C4-2B (cell line): ENCODE data around the gene LYRM4.
"Not testable (repeated sequence)": the region's sequence is repeated elsewhere in the genome, so short reads cannot be mapped to it uniquely, and the experiment has no call there.

Experiments used
- H3K27ac ChIP-seq: fragments of 450-650 bp; 2 replicates; pipeline ENCODE4 v1.5.1; 2017
- CTCF ChIP-seq: fragments of 450-650 bp; conservative IDR thresholded peaks from 2 replicates; pipeline ENCODE4 v1.5.1; 2017; ENCODE audit warnings: mild to moderate bottlenecking
- ZFX ChIP-seq: fragments of 450-650 bp; IDR thresholded peaks from 2 replicates; pipeline ENCODE4 v1.6.1; 2017

LYRM4 gene

GRCh38 chr6:5123296-5124143 is 137.2 kb downstream of the LYRM4 start:
- no peak overlapping the region for H3K27ac ChIP-seq
- TF ChIP-seq ZFX (no peak), CTCF (no peak)

- TF ChIP-seq CTCF, result no peak
- no peak for TF ChIP-seq ZFX
- no peak overlapping the region for H3K27ac ChIP-seq
Measured at GRCh38 chr6:5122504-5123112, 138.1 kb downstream of the LYRM4 start.

GRCh38 chr6:5121956-5122355 is 138.8 kb downstream of the LYRM4 start:
- TF ChIP-seq CTCF, result no peak
- TF ChIP-seq ZFX, result no peak

GRCh38 chr6:5121479-5121878 is 139.3 kb downstream of the LYRM4 start:
- no peak overlapping the region for H3K27ac ChIP-seq

More at GRCh38 chr6:5121956-5122355, 138.8 kb downstream of the LYRM4 start:
- H3K27ac ChIP-seq, result no peak overlapping the region

GRCh38 chr6:5120543-5120942 is 140.2 kb downstream of the LYRM4 start:
- not testable (repeated sequence) for H3K27ac ChIP-seq

More at GRCh38 chr6:5121479-5121878, 139.3 kb downstream of the LYRM4 start:
- no peak for TF ChIP-seq ZFX
- TF ChIP-seq CTCF, result no peak

- no peak for TF ChIP-seq CTCF
- no peak for TF ChIP-seq ZFX
- H3K27ac ChIP-seq, result no peak overlapping the region
Measured at GRCh38 chr6:5120011-5120410, 140.7 kb downstream of the LYRM4 start.

- TF ChIP-seq ZFX, result no peak
- no peak for TF ChIP-seq CTCF
- no peak overlapping the region for H3K27ac ChIP-seq
Measured at GRCh38 chr6:5119090-5119951, 141.4 kb downstream of the LYRM4 start.
